NCI-H526 treated with DMSO at 0.1 percent for 48 hours (cell line): Measurements from ENCODE around the gene SLC51B.
"Not testable (repeated sequence)": the region's sequence is repeated elsewhere in the genome, so short reads cannot be mapped to it uniquely, and the experiment has no call there.

Experiments used
- DNase-seq: peaks from one replicate; lab custom pipeline; 2025; lab: John Stamatoyannopoulos, UW

Gene SLC51B

GRCh38 chr15:65041787-65042186, 3.4 kb upstream of the SLC51B start:
- DNase-seq: no peak

- DNase-seq: no peak
Measured at GRCh38 chr15:65042776-65043327, 2.3 kb upstream of the SLC51B start.

DNA sequence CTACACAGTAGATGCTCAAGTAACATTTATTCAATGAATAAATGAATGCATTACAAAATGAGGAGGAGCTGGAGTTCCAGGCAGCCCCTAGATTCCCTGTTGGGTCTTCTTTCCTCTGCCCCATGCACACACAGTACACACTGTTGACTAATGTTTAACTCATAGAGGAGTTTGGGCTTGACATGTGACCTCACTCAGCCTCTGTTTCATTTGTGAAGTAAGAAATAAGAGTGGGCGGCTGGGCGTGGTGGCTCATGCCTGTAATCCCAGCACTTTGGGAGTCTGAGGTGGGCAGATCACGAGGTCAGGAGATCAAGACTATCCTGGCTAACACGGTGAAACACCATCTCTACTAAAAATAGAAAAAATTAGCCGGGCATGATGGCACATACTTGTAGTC, 969 bp upstream of the SLC51B start:
- DNase-seq: not testable (repeated sequence)

DNA sequence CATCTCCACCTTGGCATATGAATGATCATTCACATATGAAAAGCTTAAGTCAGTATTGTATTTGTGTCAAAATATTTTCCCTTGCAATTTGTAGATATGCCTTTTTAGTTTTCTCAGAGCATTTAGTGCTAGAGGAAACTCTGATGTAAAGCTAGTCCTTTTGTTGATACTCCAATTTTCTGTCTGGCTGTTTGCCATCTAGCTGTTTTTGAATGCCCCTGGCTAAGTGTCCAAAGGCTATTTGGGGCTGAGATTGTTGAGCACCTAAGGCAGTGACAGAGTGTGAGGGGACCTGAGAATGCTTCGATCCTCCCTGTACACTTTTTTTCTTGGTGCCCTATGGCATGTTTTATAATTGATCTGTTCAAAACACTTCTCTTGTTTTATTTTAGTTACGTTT, 3.1 kb downstream of the SLC51B start:
- DNase-seq: no peak

- peak; percentile 89 for DNase-seq
Measured at GRCh38 chr15:65049418-65049840, 4.2 kb downstream of the SLC51B start.

DNA sequence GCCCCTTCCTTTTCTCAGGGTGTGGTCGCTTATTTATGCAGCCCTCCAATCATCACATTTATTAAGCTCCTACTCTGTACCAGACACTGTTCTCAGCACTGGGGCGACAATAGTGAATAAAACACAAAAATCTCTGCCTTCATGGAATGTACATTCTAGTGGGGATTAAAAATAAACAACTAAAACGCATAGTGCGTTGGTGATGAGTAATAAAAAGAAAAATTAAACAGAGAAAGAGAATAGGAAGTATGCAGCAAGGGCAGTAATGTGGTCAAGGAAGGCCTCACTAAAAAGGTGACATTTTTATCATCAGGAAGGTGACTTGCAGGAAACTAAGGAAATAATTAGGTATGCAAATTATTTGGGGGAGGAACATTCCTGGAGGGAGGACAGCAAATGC, 5.1 kb downstream of the SLC51B start:
- DNase-seq: no peak

DNA sequence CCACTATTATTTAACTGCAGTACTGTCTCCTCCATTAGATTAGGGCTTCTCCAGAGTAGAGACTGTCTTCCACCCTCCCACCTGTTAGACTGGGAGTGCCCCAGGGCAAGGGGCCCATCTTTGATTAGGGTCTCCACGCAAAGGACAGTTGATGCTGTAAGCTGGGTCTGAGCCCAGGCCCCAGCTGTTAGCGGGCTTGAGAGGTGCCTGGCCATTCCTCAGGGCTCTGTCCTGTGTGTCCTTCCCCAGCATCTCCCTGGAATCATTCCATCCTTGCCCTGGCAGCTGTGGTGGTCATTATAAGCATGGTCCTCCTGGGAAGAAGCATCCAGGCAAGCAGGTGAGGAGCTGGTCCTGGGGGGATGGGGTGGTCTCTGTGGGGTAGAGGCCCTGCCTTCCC, 6.1 kb downstream of the SLC51B start:
- no peak for DNase-seq

DNA sequence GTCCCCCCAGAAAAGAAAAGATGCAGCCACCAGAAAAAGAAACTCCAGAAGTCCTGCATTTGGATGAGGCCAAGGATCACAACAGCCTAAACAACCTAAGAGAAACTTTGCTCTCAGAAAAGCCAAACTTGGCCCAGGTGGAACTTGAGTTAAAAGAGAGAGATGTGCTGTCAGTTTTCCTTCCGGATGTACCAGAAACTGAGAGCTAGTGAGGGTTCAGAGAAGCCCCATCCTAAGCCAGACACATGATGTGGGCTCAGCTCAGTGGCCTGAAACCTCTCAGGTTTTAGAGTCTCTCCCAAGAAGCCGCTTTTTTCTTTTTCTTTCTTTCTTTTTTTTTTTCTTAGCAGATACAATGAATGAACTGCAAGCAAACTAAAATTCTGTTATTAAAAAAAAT, 7.8 kb downstream of the SLC51B start:
- no peak for DNase-seq

GRCh38 chr15:65054333-65055200, 9.4 kb downstream of the SLC51B start:
- peak; percentile 36 for DNase-seq

- no peak for DNase-seq
Measured at GRCh38 chr15:65055201-65055870, 10.1 kb downstream of the SLC51B start.

GRCh38 chr15:65056106-65056505, 10.9 kb downstream of the SLC51B start:
- no peak for DNase-seq

DNA sequence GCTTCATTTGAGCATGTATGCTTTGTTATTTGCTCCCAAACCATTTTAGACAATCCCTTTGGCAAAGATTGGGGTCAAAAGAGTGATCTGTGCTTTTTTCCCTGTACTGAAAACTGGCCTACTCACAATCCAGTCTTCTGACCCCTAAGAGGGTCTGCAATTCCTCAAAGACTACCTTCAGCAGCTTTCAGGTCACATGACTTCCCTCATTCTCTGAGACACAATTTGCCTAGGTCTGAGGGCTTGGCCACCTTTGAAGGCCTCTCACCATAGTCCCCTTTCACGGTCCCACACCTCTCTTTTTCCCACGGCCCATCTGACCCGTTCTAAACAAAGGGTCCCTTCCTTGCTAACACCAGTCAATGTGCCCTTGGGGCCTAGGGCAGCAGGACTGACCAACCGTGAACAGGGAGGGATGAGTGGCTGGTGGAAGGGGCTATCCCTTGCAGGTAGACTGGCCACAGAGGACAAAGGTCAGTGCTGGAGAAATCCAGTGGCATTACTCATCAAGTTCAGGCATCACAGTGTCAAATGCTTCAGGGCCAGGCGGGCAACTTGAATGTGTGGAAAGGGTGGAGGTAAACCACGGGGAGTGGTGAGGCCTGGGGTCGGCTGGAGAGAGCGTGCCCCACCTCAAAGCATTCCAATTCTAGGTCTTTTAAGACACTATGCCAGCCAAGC, 11.8 kb downstream of the SLC51B start:
- DNase-seq: no peak

- DNase-seq: no peak
Measured at GRCh38 chr15:65057549-65057940, 12.4 kb downstream of the SLC51B start.

DNA sequence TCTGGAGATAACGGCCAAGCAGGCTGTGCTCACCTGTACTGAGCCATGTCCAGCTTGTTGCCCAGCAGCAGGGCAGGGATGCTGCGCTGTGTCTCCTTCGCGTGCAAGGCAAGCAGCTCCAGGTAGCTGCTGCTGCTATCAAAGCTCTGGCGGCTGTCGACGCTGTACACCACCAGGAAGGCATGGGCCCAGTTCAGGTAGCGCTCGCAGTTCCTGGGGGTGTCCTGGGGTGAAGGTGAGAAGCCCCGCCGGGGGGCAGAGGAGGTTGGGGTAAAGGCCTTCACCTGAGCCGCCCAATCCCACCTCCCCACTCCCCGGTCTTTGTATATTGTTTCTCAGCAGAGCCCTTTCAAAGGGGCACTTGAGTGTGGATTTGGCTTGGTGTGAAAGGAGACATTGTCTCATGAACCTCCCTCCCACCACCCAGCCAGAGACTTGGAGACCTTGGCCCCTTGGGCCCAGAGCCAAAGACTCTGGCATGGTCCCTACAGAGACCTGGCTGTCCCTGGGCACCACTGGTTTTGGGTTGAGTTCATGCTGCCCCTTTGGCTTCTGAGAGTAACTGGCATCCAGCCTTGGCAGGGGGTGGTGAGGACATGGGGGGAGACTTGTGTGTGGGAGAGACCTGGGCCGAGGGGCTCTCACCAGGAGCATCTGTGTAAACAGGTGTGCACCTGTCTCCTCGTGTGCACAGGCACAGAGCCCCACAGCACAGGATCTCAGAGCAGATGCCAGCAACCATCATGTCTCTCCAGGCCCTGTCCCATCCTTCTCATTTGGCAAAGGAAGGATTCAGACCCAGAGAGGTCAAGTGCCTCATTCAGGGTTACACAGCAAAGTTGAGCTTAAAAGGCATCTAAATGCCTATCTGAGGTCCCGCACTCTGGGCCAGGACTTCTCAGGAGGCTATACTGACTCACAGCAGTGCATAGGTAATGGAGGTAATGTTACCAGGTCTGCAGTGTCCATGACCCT, 13.5 kb downstream of the SLC51B start:
- no peak for DNase-seq

DNA sequence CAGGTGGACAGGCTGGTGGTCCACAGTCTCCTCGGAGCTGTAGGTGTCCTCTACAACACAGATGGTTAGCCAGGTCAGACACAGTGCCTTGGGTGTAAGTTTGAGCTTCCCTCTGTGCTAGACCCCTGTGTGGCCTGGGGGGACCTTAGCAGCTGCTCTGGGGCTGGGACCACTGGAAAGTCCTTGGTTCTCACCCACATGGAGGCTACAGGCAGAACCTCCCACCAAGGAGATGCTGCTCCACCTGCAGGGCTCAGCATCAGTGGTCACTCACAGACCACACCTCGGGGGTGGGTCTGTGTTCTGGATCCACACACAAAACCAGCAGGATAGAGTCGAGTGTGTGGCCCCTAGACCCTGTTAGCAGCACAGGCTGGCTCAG, 14.2 kb downstream of the SLC51B start:
- no peak for DNase-seq

- no peak for DNase-seq
Measured at GRCh38 chr15:65059931-65060596, 14.9 kb downstream of the SLC51B start.

DNA sequence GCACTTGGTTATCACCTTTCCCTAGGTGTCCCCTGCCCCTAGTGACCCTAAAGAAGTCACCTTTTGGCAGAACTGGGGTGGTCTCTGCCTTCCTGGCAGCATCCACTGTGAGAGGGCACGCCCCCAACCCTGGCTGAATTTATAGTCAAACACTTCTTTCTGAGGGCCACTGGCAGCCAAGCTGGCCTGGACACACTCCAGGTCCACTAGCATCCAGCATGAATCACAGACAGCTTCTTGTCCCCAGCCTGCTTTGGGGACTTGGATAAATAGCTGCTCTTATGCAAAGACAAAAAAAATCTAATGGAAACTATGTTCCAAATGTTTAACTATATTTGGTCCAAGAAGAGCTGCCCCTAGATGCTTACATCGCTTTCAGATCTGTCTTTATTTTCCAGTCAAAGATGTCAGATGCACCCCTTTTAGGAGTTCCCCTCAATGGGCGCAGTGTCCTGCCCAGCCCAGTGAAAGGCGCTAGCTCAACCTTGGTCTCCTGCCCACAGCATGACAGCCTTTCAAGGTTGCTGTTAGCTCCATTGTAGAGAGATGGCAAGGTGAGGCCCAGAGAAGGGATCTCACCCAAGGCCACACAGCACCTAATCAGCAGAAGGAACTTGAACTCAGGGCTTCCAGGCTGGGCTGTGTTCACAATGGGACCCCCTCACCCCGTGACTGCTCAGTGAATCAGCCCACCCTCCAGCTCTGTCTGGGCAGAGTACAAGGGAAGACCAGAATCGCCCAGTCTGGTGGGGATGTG, 15.6 kb downstream of the SLC51B start:
- no peak for DNase-seq

GRCh38 chr15:65062061-65062460, 16.9 kb downstream of the SLC51B start:
- DNase-seq: no peak

- no peak for DNase-seq
Measured at GRCh38 chr15:65062726-65063125, 17.5 kb downstream of the SLC51B start.

DNA sequence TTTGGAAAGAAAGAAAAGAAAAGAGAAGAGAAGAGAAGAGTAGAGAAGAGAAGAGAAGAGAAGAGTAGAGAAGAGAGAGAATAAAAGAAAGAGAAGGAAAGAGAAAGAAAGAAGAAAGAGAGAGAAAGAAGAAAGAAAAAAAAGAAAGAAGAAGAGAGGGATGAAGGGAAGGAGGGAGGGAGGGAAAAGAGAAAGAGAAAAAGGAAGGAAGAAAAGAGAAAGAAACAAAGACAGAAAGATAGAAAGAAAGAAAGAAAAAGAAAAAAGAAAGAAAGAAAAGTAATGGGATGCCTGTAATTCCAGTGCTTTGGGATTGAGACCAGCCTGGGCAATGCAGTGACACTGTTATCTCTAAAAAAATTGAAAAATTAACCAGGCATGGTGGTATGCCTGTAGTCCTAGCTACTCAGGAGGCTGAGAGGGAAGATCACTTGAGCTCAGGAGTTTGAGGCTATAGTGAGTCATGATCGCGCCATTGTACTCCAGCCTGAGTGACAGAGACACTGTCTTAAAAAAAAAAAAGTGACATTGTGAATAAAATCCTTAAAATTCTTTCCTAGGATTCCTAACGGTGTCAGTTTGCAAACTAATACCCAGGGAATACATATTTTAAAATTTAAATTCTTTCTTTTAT, 20.9 kb downstream of the SLC51B start:
- DNase-seq: no peak
